Cardiac ventricle fibroblast (primary cell): ENCODE results near the gene GLTP. TPM values are rescaled to one million over a fixed set of nuclear protein-coding genes. Genes with fewer than 3 reads are reported as not detected.

Source experiments
- total RNA-seq: library from RNA; depleted of rRNA; stranded (reverse); fragments of >200 nt; gene quantifications from 2 replicates; pipeline ENCODE4 v1.2.3, GENCODE V29; 2015

The GLTP gene
- total RNA-seq: 29.8 and 44.0 TPM in 2 replicates

GRCh38 chr12:109880043-109880931 is at the start of gene GLTP:
Gene GLTP, minus strand, starts transcription at chr12:109880541. Its CDS starts 167 bp downstream, at chr12:109880374.

GRCh38 chr12:109899783-109900751 is 19.7 kb upstream of the GLTP start, which contains the start of gene TCHP:
Gene TCHP, plus strand, starts transcription at chr12:109900274. Its CDS starts 2,753 bp downstream, at chr12:109903027.

GRCh38 chr12:109833307-109834189 is 46.8 kb downstream of the GLTP start, which contains the start of gene TRPV4:
Gene TRPV4, minus strand, starts transcription at chr12:109833398. Its CDS starts 18,602 bp downstream, at chr12:109814796.

Other genes starting within 250 kb of the GLTP start
- gene FAM222A, start 166.7 kb downstream of the GLTP start, total RNA-seq: 0.12 and 0.64 TPM in 2 replicates
- gene TRPV4, start 47.1 kb downstream of the GLTP start, total RNA-seq: 2.6 TPM in 2 replicates
- gene TCHP, start 19.7 kb upstream of the GLTP start, total RNA-seq: 4.9 and 7.8 TPM in 2 replicates
- gene GIT2, start 115.8 kb upstream of the GLTP start, total RNA-seq: 29.6 and 29.8 TPM in 2 replicates
- 37.6 and 43.7 TPM in 2 replicates for gene ANKRD13A, start 118.9 kb upstream of the GLTP start, total RNA-seq
- 17.5 and 18.0 TPM in 2 replicates for gene C12orf76, start 168.0 kb upstream of the GLTP start, total RNA-seq
- 5.3 and 7.0 TPM in 2 replicates for gene IFT81, start 243.8 kb upstream of the GLTP start, total RNA-seq